Caco-2 (cell line): ENCODE measurements around the gene CEP131. TPM values are rescaled to one million over a fixed set of nuclear protein-coding genes. Genes with fewer than 3 reads are reported as not detected.
A peak's percentile ranks its signal among the peaks of the same experiment; 100 is the strongest.

Source experiments
- BruUV-seq: library from RNA; stranded (reverse); fragments of 400-500 nt; replicated peaks from 2 replicates; lab custom pipeline; 2021; lab: Mats Ljungman, UMichigan
- CTCF ChIA-PET: fragments of 300-600 bp; sonication (Branson Sonifier 250); formaldehyde crosslinking; loops from one replicate; lab custom pipeline; 2022; ENCODE audit warnings: antibody characterized with exemption; lab: Charles Lee
- POLR2A ChIA-PET: fragments of 300-600 bp; sonication (Branson Sonifier 250); formaldehyde crosslinking; loops from one replicate; lab custom pipeline; 2022; ENCODE audit warnings: antibody characterized with exemption; lab: Charles Lee
- DNase-seq, 2 experiments: peaks; one replicate each; pipeline versions ENCODE4 v3.0.0 to v3.0.0-alpha.2; 2020 to 2022
- H3K27me3 ChIP-seq: replicated peaks from 2 replicates; pipeline ENCODE4 v1.6.0; 2011; ENCODE audit warnings: low read length; ENCODE audit not compliant: control insufficient read depth, insufficient read depth
- H3K36me3 ChIP-seq: 2 replicates; pipeline ENCODE4 v1.5.1; 2011; ENCODE audit warnings: low read length; ENCODE audit not compliant: control insufficient read depth, insufficient read depth
- H3K4me1 ChIP-seq: fragments of 250-450 bp; sonication (Bioruptor Pico); 2 replicates; pipeline ENCODE4 v1.5.1; 2020; ENCODE audit warnings: mild to moderate bottlenecking
- H3K4me3 ChIP-seq: 2 replicates; pipeline ENCODE4 v1.5.1; 2011; ENCODE audit warnings: low read depth, mild to moderate bottlenecking, control low read depth, low read length
- H3K9me3 ChIP-seq: fragments of 250-450 bp; sonication (Bioruptor Pico); 2 replicates; pipeline ENCODE4 v1.5.1; 2020; ENCODE audit warnings: mild to moderate bottlenecking, moderate library complexity
- H3K27ac Mint-ChIP-seq: one replicate; pipeline ENCODE4 v1.8.0; 2022; ENCODE audit warnings: mixed read lengths; ENCODE audit not compliant: unreplicated experiment
- H3K27me3 Mint-ChIP-seq: one replicate; pipeline ENCODE4 v1.8.0; 2022; ENCODE audit warnings: mixed read lengths; ENCODE audit not compliant: insufficient read depth, unreplicated experiment
- H3K36me3 Mint-ChIP-seq: one replicate; pipeline ENCODE4 v1.8.0; 2022; ENCODE audit warnings: mild to moderate bottlenecking, mixed read lengths; ENCODE audit not compliant: insufficient read depth, unreplicated experiment
- H3K4me1 Mint-ChIP-seq: one replicate; pipeline ENCODE4 v1.8.0; 2022; ENCODE audit warnings: low read depth, mixed read lengths; ENCODE audit not compliant: unreplicated experiment
- H3K4me3 Mint-ChIP-seq: one replicate; pipeline ENCODE4 v1.8.0; 2022; ENCODE audit warnings: mild to moderate bottlenecking, moderate library complexity, mixed read lengths; ENCODE audit not compliant: unreplicated experiment
- H3K9me3 Mint-ChIP-seq: one replicate; pipeline ENCODE4 v1.8.0; 2022; ENCODE audit warnings: mixed read lengths; ENCODE audit not compliant: unreplicated experiment
- intact Hi-C: fragments of 100-400 bp; cut with micrococcal nuclease; formaldehyde crosslinking; loops from one replicate; pipeline ENCODE4 v1.10.0; 2022; ENCODE audit not compliant: unreplicated experiment
- total RNA-seq: library from RNA; stranded (reverse); gene quantifications from 2 replicates; pipeline ENCODE4 v1.2.3, GENCODE V29; 2022
- TF ChIP-seq, protein P1 (sequence below), 2 experiments: fragments of 200-600 bp in 1 of 2; IDR thresholded peaks; 1 replicate in 1 of 2; 2 replicates in 1 of 2; pipeline versions ENCODE4 v1.5.1 to v1.8.0; 2011 to 2022; ENCODE audit warnings: antibody characterized with exemption in 1 of 2, control low read depth in 1 of 2, inconsistent platforms in 1 of 2, low read depth in 1 of 2, low read length in 1 of 2, mild to moderate bottlenecking in 1 of 2, moderate library complexity in 1 of 2; ENCODE audit not compliant: insufficient read depth in 1 of 2, severe bottlenecking in 1 of 2, unreplicated experiment in 1 of 2

Gene CEP131
- total RNA-seq, 1 experiment from 2014 or later: 28.4 TPM

DNA sequence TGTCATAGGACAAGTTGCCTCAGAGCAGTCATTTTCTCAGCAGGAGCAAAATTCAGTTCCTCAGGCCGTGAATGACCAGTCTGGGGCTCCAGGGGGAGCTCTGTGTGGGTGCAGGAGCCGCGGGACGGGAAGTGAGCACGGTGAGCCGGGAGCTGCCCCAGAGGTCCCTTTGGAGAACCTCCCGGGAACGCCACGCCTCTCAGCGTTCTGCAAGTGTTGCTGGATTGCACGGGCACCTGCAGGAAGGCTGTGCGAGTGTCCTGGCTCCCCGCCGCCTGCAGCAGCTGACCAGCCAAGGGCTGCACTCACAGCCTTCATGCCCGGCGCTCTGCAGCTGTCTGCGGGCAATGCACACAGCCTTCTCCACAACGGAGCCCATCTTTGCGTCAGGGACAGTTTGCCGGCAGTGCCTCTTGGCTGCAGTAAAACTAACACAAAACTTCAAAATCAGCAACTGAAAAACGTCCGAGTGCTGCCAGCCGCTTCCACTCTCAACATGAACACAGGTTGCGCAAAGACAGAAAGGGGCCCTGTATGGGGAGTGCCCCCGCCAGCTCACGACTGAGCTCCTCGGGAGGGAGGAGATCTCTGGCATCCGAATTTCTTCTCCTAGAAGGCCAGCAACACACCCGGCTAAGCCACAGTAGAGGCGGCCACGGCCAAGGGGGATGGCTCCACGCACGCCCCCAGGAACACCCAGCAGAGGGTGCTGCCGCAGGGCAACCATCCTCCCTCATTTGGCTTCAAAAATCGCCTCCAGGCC, 32.4 kb upstream of the CEP131 start:
- POLR2A ChIA-PET: no interaction called here
- intact Hi-C loops: loop anchor here (5.0 kb wide), 1 partner anchor 42 kb away; the partner anchor contains the start of gene SLC38A10
- Histone ChIP-seq H3K27me3 (no peaks in the 10 kb centered on the region), H3K36me3 (peaks cover 2% of the 10 kb centered on the region; the same call in 1 of the 2 replicates), H3K4me1 (no peaks in the 10 kb centered on the region), H3K9me3 (no peaks in the 10 kb centered on the region), H3K4me3 (no peak overlapping the region)
- Mint-ChIP-seq H3K4me3 (no peak overlapping the region), H3K27me3 (no peaks in the 10 kb centered on the region), H3K36me3 (peaks cover 40% of the 10 kb centered on the region), H3K4me1 (no peaks in the 10 kb centered on the region), H3K9me3 (no peaks in the 10 kb centered on the region), H3K27ac (no peak overlapping the region)
- CTCF ChIA-PET: interaction anchor here (0.7 to 3.8 kb wide), 6 partner anchors 40 to 309 kb away, joined by 3 to 28 read pairs (median 3); partner anchors contain the start of gene SLC38A10
- no TSS peak for BruUV-seq
- peak; percentile 71 to 72 for DNase-seq
- TF ChIP-seq, protein P1, sequence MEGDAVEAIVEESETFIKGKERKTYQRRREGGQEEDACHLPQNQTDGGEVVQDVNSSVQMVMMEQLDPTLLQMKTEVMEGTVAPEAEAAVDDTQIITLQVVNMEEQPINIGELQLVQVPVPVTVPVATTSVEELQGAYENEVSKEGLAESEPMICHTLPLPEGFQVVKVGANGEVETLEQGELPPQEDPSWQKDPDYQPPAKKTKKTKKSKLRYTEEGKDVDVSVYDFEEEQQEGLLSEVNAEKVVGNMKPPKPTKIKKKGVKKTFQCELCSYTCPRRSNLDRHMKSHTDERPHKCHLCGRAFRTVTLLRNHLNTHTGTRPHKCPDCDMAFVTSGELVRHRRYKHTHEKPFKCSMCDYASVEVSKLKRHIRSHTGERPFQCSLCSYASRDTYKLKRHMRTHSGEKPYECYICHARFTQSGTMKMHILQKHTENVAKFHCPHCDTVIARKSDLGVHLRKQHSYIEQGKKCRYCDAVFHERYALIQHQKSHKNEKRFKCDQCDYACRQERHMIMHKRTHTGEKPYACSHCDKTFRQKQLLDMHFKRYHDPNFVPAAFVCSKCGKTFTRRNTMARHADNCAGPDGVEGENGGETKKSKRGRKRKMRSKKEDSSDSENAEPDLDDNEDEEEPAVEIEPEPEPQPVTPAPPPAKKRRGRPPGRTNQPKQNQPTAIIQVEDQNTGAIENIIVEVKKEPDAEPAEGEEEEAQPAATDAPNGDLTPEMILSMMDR (IDR thresholded peaks at IDR 0.05; ENCODE audit: insufficient read depth in 1 of 2, low read depth in 1 of 2, low read length in 1 of 2, severe bottlenecking in 1 of 2, unreplicated experiment in 1 of 2): peak; percentile 58 to 71

DNA sequence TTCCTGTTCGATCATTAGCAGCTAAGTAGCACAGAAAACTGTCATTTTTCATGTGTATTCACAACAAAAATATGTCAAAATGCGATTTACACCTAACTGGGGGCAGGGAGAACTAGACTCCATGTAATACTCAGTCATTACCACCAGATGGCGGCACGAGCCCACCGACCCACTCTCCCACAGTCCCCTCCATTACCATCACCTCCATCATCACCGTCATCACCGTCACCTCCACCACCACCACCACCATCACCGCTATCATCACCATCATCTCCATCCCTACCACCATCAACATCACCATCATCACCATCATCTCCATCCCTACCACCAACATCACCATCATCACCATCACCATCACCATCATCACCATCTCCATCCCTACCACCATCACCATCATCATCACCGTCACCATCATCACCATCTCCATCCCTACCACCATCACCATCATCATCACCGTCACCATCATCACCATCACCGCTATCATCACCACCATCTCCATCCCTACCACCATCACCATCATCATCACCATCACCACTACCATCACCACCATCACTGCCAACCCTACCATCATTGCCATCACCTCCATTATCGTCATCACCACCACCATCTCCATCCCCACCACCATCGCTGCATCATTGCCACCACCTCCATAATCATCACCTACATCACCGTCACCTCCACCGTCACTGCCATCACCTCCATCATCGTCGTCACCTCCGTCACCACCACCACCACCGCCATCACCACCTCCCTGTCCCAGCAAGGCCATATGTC, 30.8 kb upstream of the CEP131 start:
- no peaks in the 10 kb centered on the region for H3K27me3 ChIP-seq
- H3K4me3 ChIP-seq: no peak overlapping the region
- H3K36me3 ChIP-seq: peaks cover 3% of the 10 kb centered on the region; the same call in 1 of the 2 replicates
- no peaks in the 10 kb centered on the region for H3K27me3 Mint-ChIP-seq
- no peaks in the 10 kb centered on the region for H3K4me1 ChIP-seq
- H3K9me3 ChIP-seq: peaks cover 6% of the 10 kb centered on the region; the same call in 1 of the 2 replicates
- ChIA-PET CTCF (interaction anchor here (1.0 to 3.8 kb wide), 2 partner anchors 56 to 231 kb away, joined by 3 to 28 read pairs; no protein-coding TSS in a partner anchor), POLR2A (no interaction called here)
- H3K4me3 Mint-ChIP-seq: no peak overlapping the region
- H3K9me3 Mint-ChIP-seq: no peaks in the 10 kb centered on the region
- TF ChIP-seq, protein P1 (IDR thresholded peaks at IDR 0.05; ENCODE audit: insufficient read depth in 1 of 2, low read depth in 1 of 2, low read length in 1 of 2, severe bottlenecking in 1 of 2, unreplicated experiment in 1 of 2): peak; percentile 64 to 94
- peaks cover 43% of the 10 kb centered on the region for H3K36me3 Mint-ChIP-seq
- no TSS peak for BruUV-seq
- H3K4me1 Mint-ChIP-seq: no peaks in the 10 kb centered on the region
- intact Hi-C loops: loop anchor here (1.0 kb wide), 2 partner anchors 231 to 348 kb away; no protein-coding TSS in a partner anchor
- no peak overlapping the region for H3K27ac Mint-ChIP-seq
- DNase-seq: peak in 1 of 2 experiments; percentile 66

DNA sequence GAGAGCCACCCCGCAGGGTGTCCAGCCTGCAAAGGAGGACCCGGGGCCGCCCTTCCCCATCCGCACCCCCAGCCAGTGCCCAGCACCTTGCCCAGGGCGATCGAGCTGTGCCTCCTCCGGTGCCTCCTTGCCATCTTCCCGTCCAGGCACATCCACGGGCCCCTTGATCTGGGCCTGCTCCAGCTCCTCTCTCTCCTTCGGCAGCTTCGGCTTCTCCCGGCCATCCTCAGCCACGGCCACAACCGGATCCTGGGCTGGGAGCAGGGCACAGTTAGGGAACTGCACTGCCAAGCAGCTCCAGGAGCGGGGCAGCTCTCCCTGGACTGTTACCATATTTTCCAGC, 30.2 kb upstream of the CEP131 start:
- no TSS peak for BruUV-seq
- Histone ChIP-seq H3K4me1 (no peaks in the 10 kb centered on the region), H3K27me3 (no peaks in the 10 kb centered on the region), H3K4me3 (no peak overlapping the region), H3K9me3 (peaks cover 6% of the 10 kb centered on the region; the same call in 1 of the 2 replicates), H3K36me3 (peaks cover 3% of the 10 kb centered on the region; the same call in 1 of the 2 replicates)
- no peaks in the 10 kb centered on the region for H3K9me3 Mint-ChIP-seq
- H3K4me1 Mint-ChIP-seq: no peaks in the 10 kb centered on the region
- intact Hi-C loops: loop anchor here (1.0 kb wide), 2 partner anchors 231 to 348 kb away; no protein-coding TSS in a partner anchor
- H3K36me3 Mint-ChIP-seq: peaks cover 49% of the 10 kb centered on the region
- no peak overlapping the region for H3K27ac Mint-ChIP-seq
- H3K4me3 Mint-ChIP-seq: no peak overlapping the region
- TF ChIP-seq, protein P1 (IDR thresholded peaks at IDR 0.05; ENCODE audit: insufficient read depth in 1 of 2, low read depth in 1 of 2, low read length in 1 of 2, severe bottlenecking in 1 of 2, unreplicated experiment in 1 of 2): no peak
- CTCF ChIA-PET: interaction anchor here (1.0 to 3.8 kb wide), 2 partner anchors 57 to 231 kb away, joined by 3 to 28 read pairs; no protein-coding TSS in a partner anchor
- no peak for DNase-seq
- POLR2A ChIA-PET: no interaction called here
- H3K27me3 Mint-ChIP-seq: no peaks in the 10 kb centered on the region
